Spleen (tissue), 7 donors: Measurements from ENCODE around the gene GJC1.

Source experiments
- POLR2A ChIP-seq, 3 donors: fragments of 450-650 bp; IDR thresholded peaks; one replicate each; pipeline ENCODE4 v1.5.1; 2017; ENCODE audit warnings: antibody characterized with exemption in 3 of 3, mild to moderate bottlenecking in 1 of 3
- POLR2AphosphoS5 ChIP-seq, 3 donors: sonication (generic); formaldehyde crosslinking; IDR thresholded peaks; one replicate each; pipeline ENCODE4 v1.5.1; 2017; ENCODE audit warnings: antibody characterized with exemption in 3 of 3
- TF ChIP-seq, protein P1 (sequence below), 11 experiments: fragments of 200-600 bp in 7 of 11; fragments of 450-650 bp in 4 of 11; sonication (generic) in 4 of 11; IDR thresholded peaks in 8 of 11; conservative IDR thresholded peaks in 3 of 11; 1 replicate in 7 of 11; 2 replicates in 4 of 11; pipeline versions ENCODE4 v1.4.0 to v1.8.0; 2016 to 2021; ENCODE audit warnings: antibody characterized with exemption in 11 of 11, inconsistent platforms in 4 of 11, mild to moderate bottlenecking in 1 of 11
- donor health status: DM: no; HTN: no; CAD: no; lungs with moderate emphysema.
- donor health status: DM: no; HTN: no; CAD: no.
- donor health status: DM: no; HTN: no; CAD: no.

DNA sequence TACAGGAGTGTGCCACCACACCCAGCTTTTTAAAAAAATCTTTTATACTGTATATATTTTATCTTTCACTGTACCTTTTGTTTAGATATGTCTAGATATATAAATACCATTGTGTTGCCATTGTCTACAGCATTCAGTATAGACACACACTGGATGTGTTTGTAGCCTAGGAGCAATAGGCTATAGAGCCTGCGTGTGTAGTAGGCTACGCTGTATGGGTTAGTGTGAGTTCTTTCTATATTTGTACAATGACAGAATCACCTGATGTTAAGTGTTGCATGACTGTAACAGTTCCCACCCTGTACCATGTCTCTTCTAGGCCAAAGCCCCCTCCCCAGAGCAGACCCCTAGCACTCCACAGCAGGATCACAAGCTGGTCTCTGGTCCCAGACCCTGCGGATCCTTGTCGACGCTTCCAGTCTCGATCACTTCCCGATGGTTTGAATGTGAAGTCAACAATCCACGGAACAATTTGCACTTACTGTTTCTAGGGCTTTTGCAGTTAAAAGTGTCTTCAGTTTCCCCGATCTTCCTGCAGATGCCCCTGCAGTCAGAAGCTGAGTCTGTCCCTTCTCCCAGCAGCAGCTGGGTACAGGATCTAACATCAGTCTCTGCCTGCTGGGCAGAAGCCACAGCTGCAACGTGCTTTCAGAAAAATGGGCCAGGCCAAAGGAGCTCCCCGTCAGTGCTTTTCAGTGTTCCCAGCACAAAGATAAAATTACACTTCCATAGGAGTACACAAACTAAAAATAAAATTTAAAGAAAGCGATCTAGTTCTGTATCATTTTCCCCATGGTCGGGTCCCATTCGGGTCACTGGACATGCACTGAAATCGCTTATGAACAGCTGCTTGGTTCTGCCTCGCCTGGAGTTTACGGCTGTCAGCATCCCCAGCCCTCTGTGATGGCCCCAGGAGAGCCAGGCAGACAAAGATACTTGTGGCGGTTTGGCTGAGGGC lies 35.9 kb downstream of the GJC1 start:
- TF ChIP-seq, protein P1, sequence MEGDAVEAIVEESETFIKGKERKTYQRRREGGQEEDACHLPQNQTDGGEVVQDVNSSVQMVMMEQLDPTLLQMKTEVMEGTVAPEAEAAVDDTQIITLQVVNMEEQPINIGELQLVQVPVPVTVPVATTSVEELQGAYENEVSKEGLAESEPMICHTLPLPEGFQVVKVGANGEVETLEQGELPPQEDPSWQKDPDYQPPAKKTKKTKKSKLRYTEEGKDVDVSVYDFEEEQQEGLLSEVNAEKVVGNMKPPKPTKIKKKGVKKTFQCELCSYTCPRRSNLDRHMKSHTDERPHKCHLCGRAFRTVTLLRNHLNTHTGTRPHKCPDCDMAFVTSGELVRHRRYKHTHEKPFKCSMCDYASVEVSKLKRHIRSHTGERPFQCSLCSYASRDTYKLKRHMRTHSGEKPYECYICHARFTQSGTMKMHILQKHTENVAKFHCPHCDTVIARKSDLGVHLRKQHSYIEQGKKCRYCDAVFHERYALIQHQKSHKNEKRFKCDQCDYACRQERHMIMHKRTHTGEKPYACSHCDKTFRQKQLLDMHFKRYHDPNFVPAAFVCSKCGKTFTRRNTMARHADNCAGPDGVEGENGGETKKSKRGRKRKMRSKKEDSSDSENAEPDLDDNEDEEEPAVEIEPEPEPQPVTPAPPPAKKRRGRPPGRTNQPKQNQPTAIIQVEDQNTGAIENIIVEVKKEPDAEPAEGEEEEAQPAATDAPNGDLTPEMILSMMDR (IDR thresholded peaks at IDR 0.05 in 8 of 11, conservative IDR thresholded peaks at IDR 0.05 in 3 of 11) = no peak
- TF ChIP-seq POLR2A (IDR thresholded peaks at IDR 0.05) = no peak
- TF ChIP-seq POLR2AphosphoS5 (IDR thresholded peaks at IDR 0.05) = no peak
